HPDE6-E6E7 (cell line): ENCODE results near the gene PDHX.
A peak's percentile ranks its signal among the peaks of the same experiment; 100 is the strongest.

Source experiments
- DNase-seq: peaks from one replicate; pipeline ENCODE4 v3.0.0; 2011; ENCODE audit warnings: missing footprints; ENCODE audit errors: extremely low spot score

Gene PDHX

DNA sequence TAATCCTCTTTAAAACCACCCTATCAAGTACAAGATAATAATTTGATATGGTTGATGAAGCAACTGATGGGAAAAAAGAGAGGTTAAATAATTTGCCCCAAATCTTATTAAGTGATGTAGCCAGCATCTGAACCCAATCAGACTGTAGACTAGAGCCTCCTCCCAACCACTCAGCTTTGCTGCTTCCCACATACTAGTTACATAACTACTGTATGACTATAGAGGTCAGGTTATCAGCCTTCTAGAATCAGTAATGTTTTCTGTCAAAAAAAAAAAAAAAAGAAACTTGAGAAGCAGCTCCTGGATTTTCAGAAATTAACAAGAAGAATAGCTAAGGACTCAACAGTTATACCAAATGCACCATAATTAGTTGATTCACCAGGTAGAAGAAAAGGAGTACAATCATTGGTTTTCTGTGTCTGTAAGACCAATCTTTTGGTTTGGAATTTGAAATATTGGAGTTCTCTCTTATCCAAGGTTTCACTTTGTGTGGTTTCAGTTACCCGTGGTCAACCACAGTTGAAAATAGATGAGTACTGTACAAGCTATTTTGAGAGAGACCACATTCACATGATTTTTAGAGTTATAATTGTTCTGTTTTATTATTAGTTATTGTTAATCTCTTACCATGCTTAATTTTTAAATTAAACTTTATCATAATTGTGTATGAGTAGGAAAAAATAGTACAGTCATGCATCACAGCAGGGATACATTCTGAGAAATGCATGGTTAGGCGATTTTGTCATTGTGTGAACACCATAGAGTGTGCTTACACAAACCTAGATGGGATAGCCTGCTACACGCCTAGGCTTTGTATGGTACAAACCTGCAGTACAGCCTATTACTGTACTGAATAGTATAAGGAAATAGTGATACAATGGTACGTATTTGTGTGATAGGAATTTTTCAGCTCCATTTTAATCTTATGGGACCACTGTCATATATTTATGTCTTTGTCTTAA is 72.2 kb downstream of the PDHX start:
- no peak for DNase-seq

DNA sequence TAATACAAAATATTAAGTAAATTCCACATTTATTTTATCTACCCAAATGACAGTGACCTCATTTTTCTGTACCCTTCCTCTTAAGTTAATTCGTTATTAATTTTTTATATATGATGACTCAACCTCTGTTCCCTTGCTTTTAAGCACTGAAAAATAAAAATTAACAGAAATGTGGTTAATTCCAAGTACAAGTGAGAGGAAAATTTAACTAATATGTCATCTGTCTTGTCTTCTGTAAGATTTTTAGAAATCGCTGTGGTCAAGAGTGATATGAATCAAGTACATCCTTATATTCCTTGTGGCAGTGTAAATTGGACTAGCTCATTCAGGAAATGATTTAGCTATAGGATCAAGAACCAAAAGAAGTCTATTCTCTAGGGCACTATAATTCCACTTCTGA is 74.5 kb downstream of the PDHX start:
- no peak for DNase-seq

GRCh38 chr11:34994854-34995253 is 78.4 kb downstream of the PDHX start:
- DNase-seq = no peak

GRCh38 chr11:34996958-34997357 is 80.5 kb downstream of the PDHX start:
- DNase-seq = no peak

- no peak for DNase-seq
These were observed 81.6 kb downstream of the PDHX start for GRCh38 chr11:34997952-34998528.

DNA sequence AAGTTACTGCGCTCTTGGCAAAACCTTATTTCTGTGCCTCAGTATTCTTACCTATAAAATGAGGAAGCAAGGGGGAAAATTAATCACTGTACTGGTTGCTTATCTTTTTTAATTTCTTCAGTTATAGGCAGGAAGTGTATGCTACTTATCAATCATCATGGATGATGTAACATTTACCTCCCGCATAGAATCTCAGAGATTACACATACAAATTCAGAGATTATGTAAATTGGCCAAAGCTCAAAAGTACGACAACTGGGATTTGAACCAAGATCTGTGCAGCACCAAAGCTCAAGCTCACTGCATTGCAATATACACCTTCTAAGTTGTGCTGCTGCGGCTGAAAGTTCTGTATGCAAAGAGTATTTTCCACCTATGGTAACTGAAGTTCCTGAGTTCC is 83.0 kb downstream of the PDHX start:
- no peak for DNase-seq

DNA sequence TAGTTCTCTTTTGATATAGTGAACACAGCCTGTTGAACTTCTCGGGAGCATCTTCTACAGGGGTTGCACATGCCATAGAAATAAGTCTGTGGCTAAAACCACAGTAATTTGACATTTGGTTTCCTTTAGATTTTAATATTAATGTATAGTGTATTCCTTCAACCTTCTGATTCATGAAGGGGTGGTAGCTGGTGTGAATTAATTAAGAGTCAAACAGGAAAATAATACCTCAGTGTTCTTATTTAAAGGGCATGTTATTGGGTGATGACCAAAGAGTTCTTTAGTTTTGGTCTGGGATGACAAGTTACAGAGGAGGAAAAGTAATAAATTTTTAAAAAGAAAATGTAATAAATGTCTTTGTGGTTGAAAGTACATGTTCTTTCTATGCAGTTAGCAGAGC is 86.8 kb downstream of the PDHX start:
- no peak for DNase-seq

- no peak for DNase-seq
These were observed 87.2 kb downstream of the PDHX start for GRCh38 chr11:35003658-35004057.

DNA sequence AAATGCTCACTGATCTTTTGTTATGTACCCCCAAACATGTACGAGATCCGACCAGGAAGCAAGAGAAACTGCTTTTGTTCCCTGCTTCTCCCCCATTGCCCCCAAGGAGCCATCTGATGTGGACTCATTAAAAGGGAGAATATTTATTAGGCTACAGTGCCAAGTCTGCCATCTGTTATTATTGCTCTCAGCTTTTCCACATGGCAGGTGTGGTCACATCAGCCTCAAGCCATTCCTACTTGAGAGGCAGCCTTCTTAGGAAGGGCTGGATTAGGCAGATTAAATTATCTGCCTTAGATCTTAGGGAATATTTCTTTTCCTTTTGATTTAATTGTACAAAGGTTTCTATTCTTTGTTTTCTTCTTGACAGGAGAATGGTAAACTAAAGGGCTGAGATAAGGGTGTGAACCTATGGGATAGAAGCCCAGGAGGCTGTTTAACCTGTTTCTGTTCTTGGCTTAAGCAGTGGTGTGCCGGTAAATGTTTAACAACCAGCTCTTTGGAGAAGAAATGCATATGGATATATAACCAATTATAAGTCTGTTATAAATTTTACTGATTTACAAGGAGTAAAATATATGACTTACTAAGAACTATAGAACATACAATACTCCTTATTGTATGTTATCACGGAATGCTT is 88.8 kb downstream of the PDHX start:
- DNase-seq = no peak

GRCh38 chr11:35006389-35007128 is 90.1 kb downstream of the PDHX start:
- DNase-seq = no peak

DNA sequence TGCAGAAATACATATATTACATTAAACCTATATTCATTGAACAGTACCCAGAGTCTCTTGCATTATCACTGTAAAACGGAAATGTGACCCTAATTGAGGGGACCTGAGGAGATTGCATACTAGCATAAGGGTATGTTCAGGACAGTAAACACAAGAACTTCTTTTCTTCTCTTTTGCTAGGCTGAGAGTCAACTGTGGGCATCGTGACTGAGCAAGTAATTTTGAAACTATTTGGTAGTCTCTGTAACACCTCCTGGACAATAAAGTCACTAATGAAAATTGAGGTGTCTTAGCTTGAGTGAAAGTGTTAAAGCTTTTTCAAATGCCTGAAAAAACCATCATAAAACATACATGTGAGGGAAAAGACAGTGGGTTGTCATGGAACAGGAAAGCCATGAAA is 90.9 kb downstream of the PDHX start:
- no peak for DNase-seq

DNA sequence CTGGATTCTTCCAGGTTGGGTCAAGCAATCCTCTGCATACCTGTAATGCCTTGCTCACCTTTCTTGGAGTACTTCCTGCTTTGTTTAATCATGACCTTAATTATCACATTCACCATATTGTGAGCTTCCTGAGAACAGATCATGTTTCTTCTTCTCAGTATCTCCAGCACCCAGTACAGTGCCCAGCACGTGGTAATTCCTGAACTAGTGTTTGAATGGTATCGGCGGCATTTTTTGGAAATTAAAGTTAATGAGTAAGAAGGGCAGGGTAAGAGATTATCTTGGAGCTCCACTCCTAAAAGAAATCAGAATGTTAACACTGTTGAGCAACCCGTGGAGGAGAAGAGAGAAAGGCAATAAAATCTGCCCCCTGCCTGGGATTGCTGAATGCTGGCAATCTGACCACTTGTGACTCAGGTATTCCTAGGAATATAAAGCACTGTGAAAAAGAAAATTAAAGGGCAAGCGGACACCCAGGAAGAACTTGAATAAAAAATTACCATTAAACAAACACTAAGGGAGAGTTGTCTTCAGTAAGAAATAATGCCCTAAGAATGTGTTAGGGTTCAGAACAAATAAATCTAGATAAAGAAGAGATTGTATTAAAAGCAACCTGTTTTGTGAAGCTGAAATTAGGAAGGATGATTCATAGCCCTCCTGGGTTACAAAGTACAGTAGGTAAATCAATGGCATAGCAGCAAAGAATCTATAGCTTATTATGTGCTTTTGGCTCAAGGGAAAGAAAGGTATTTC is 92.9 kb downstream of the PDHX start:
- DNase-seq = peak; percentile 63

GRCh38 chr11:35009944-35010342 is 93.5 kb downstream of the PDHX start:
- no peak for DNase-seq

DNA sequence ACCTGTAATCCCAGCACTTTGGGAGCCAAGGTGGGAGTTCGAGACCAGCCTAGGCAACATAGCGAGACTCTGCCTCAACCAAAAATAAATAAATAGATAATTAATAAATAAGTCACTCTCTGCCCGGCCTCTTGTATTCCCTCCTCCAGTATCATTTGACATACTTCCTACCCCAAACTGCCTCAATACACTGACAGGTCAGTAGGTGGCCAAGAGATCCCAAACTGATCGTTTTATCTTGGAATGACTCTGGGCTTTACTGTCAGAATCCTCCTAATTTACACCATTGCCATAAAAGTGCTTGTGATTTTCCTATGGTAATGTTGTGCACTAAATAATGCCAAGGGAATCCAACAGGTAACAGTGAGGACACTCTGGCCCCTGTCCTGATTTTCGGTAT is 94.2 kb downstream of the PDHX start:
- DNase-seq = no peak

DNA sequence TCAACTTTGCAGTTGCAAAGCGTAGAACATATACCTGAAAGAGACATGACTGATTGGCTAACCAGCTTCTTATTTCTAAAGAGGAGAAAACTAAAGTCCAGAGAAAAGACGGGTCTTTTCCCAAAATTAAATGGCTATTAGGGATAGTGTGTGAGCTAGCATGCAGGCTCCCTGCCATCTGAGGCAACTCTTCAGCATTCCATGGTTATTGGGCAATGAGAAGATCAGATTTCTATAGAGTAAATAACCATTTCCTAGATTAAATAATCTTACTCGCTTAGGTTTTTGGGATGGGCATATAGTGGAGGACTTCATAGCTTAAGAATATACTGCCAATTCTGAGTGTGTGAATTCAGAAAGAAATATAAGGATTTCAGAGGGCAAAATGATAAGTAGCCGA is 95.0 kb downstream of the PDHX start:
- DNase-seq = no peak

- no peak for DNase-seq
These were observed 95.5 kb downstream of the PDHX start for GRCh38 chr11:35011944-35012343.

DNA sequence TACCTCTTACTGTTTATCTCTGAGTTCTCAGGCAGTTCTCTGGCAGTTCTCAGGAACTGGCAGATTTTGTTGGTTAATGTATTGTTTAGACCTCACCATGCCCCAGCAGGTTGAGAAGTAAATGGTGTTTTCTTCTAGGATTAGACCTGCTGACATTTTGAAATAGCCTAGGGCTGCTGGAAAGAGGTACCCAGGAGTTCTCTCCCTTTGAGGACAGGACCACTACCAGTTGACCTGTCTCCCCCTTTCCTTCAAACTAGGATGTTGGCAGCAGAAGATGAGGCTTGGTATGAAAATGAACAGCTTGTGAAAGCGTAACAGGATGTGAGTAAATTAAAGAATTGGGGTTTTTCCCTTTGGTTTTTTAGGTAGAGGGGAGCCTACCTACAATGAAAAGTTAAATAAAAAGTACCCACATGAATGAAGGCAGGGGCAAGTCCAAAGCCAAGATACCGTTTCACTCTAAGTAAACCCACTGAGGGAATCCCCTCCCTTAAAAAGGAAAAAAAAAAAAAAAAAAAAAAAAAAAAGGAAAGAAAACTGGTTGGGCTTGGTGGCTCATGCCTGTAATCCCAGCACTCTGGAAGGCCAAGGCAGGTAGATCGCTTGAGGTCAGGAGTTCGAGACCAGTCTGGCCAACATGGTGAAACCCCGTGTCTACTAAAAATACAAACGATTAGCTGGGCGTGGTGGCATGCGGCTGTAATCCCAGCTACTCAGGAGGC is 96.2 kb downstream of the PDHX start:
- DNase-seq = no peak

DNA sequence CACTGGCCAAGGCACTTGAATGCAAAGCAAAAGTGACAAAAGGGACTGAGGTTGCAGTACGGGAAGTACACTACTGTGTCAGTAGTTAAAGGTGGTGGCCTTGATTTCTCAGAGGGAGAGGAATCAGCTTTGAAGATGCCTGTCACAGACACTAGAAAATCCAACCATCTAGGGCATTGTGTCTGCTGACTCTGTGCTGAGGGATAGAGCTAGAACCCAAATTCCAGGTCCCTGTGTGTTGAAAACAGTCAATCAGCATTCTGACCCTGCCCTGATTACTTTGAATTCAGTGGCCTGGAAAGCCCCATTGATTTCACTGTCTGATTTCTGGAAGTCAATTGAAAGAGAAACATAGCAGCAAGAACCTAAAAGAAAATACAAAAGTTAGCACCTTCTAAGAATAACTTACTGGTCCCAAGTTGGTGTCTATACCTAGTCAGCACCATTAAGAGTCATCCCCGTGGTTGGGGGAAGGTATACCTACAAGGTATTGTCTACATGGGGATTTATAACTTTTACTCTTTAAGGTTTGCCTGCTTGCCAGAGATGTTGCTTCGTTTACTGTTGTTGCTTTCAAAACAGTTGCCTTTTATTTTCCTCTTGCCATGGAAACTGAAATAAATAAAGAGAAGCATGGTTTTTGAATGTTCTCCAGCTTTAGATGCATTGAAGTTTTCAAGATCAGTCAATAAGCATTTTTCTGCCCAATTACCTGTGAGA is 97.3 kb downstream of the PDHX start:
- DNase-seq = no peak

DNA sequence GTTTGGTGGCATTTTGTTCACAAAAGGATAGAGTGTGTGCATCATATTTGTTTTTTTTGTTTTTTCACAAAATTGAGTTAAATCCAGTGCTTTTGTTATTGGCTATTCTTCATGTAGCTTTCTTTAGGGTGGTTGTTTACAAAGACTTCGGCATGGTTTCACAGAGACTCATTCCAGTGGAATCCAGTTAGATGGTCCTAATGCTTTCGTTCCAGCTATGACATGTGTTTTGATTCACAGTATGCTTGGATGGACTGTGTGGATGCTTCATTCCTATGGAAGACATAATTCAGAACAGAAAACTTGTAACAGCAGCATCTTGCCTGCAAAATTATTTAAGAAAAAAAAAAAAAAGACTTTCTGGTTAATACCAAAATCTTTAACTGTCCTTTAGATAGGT is 97.9 kb downstream of the PDHX start:
- no peak for DNase-seq
